GM18873 (cell line): ENCODE results near the gene ZNF385D.

Source experiments
- ATAC-seq: cut with Tn5 transposase; IDR thresholded peaks from one replicate; pipeline ENCODE4 v1.9.1; 2021; ENCODE audit warnings: mild to moderate bottlenecking, moderate library complexity, moderate number of reproducible peaks; ENCODE audit not compliant: unreplicated experiment, low FRiP score

ZNF385D gene

DNA sequence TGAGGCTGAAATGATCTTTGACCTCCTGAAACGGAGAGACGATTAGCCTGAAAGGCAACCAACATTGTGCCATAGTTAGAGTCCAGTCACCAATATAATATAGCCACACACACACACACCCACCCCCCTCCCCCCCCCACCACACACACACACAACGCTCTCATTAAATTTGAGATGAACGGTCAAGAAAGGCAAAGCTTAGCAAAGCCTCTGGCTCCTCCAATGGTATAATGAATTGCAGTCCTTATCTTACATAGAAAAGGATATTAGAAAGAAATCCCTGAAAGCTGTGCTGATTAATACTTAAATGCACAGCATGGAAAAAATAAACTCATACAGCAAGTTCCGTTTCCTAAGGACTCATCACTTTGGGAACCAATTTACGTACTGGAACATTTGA, 876 bp upstream of the ZNF385D start:
- no peak for ATAC-seq

DNA sequence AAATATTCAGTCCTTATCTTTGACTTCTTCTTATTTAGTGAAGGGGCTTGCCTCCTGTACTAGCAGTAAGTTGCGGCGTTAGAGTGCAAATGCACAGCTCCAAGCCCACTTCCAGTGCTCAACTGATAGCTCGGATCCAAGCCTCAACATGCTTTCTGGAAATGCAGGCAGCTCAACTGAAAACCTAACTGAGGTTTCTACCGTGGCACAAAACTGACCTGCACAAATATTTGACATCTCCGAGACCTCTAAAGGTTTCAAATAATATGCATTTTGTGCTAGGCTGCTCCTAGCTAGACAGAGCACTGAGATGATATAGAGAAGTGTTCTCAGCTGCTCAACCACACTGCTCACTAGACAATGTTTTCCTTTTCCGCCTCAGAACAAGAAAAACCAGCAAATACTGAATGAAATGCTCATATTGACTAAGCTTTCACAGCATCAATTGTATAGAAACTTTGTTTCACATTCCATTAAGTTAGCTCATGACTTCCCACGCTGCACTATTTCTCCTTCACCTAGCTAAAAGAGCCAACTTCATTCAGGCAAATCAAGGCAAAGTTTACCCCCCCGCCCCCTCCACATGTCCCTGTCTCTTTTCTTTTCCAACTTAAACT, 822 bp downstream of the ZNF385D start:
- no peak for ATAC-seq

DNA sequence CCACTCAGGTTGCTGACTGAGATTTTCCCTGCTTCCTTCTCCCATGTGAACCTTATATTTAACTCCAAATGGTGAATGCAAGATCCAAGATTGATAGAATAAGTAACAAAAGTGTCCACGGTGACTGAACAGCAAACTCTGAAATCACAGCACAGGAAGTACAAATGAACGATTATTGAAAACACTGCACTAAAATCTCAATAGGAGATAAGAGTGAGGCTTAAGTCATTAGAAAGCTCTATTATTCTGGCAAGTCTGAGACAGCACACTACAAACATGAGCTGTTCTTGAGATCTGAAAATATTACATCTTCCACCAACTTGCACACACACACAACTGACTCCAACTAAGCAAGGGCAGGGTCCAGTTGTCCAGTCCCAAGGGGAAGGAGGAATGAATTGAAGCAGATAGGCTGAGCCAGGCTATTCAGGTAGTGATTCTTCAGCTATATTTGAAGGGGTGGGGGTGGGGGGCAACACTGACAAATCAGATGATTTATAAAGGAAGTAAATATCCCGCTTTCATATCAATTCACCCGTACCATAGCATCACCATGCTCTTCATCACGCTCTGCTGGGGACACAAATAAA, 2.9 kb downstream of the ZNF385D start:
- ATAC-seq = no peak

DNA sequence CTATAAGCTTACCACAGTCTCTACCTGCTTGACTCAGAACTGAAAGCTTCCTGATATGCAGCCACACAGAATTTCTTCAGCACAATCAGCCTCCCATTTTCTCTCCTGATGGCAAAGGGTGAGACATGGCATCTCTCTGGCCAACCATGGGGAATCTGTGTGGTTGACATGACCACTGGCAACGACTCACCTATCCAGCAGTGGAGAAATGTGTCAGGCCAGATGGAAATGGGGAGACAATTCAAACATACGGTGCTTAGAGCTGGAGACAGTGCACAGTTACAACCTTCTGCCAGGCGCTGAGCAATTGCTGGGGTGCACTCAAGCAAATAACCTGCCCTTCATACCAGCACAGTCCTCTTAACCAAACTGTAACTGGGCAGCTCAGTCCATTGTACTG, 3.6 kb downstream of the ZNF385D start:
- ATAC-seq = no peak

DNA sequence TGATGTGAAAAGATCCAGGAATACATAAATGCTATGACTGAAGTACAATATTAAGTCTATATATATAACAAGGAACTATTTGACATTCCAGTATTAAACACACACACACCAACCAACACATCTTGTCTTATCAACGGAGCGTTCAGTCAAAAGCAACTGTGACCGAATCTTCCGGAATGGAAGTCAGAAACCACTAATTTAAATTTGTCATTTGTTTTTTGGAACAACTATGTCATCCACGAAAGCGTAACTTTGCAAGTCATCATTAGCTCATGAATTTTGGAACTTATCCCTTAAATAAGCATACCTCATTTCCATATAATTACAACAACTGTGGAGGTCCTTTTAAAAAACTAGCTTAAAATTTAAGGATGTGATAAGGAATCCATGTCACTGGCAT, 5.0 kb downstream of the ZNF385D start:
- ATAC-seq = no peak

DNA sequence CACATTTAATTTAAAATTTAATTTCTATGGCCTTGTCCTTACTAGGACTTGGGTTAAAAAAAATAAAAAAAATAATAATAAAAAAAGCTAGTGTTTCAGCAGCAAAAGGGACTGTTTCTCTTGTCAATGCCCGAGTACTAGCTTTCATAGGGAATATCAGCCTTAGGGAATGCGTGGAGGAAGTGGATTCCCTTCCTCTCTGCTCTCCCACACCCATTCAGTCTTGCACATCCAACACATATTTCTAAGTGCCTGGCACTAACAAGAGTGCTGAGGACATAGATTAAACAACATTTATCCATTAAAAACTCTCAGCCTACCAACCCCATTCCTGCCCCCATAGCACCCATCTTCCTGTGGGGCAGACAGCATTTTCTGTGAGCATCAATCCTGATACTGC, 6.2 kb downstream of the ZNF385D start:
- no peak for ATAC-seq

DNA sequence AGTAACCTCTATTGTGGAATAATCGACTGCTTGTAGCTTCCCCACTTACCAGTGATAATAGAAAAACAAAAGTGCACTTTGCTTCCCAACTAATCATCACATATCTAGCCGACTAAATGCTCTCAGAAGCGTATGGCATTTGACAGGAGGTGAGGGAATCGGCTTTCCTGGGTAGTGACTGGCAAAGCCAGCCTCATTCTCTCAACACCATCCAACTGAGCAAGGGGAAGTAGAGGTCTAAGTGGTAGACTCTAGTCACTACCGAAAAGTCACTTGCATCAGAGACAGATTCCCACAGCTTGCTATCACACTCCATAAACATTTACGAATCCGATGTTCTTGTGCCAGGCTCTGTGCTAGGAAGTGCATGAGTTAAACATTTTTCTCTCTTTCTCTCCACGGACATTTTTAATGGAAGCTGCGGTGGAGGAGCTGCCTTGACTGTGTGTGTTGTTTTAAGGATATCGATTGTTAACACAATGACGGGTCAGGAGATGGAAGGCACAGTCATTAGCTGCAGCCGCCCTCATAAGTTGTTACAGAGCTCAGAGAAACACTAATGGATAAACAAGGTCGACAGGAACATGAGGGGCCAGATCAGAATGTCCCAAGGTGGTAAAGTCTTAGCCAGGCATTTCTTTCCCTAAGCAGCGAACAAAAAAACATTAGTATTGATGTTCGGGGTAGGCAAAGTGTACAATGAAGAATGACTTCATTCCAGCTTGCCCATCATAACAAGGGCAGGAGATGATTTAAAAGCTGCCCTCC, 11.9 kb downstream of the ZNF385D start:
- no peak for ATAC-seq

DNA sequence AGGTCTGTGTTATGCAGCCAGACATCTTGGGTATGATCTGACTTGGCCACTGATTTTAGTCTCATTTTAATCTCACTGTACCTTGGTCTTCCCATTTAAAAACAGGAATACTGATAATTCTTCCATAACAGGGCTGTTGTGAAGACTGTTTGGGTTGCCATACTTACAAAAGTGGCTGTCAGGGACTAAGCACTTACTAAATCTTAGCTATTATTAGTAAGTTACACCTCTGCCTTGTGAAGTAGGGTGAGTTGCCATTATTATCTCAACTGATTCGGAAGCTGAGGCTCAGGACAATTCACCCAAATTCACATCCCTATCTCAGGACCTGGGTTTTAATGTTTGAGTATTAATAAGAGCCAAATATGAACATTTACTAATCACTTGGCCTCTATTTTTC, 12.7 kb downstream of the ZNF385D start:
- ATAC-seq = no peak

DNA sequence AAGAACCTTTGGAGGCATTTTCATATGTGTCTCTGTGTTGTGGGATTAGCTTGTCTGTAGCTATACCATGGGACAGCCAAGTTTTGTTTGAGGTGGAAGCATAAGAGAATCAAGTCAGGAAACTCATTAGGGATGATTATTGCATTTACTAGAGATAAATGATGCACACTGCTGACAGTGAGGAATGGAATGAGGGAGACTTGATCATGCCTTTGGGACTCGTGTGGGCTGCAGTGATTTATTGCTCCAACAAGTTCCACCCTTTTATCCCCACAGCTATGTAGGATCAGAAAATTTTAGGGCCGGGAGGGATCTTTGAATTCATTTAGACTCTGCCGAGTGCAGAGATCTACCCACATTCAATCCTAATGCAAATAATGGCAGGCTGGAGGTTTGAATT, 16.3 kb downstream of the ZNF385D start:
- ATAC-seq = no peak

DNA sequence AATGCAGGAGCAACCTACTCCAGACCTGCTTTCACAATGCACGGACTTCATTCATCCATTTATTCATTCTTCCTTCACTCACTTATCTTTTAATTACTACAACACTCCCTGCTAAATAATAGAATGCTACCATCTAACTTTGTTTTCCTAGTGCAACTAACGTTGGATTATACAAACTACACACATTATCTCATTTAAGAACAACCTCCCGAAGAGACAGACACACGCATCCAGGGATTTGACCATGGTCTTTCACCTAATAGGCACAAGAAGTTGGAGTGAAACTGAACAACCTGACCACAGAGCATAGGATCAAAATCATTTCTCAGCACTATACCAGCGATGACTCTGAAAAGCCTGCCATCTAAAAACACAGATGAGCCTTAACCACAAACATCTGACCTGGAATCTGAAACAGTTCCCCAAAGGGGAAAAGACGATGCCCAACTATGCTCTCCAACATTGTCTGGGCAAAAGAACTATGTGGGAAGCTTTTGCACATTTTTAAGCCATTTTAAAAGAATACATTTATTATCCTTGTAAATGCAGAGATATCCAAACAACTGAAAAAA, 21.0 kb downstream of the ZNF385D start:
- ATAC-seq = no peak

DNA sequence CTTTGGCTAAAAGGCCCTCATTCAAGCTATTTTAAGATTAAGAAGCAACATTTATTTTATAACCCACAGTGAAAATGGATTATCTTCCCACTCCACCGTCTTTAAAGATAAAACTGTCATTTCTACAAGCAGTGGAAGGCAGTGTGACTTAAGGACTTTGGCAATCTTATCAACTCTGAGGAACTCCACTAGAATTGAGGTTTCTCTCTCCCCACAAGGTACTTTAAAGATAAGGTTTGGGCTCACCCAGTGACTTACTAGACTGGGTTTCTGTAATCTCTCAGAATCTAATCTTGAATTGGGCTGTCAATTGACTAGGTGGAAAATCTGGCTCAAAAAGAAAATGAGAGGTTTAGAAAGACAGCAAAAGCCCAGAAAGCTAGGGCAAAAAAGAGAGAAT, 21.7 kb downstream of the ZNF385D start:
- no peak for ATAC-seq

DNA sequence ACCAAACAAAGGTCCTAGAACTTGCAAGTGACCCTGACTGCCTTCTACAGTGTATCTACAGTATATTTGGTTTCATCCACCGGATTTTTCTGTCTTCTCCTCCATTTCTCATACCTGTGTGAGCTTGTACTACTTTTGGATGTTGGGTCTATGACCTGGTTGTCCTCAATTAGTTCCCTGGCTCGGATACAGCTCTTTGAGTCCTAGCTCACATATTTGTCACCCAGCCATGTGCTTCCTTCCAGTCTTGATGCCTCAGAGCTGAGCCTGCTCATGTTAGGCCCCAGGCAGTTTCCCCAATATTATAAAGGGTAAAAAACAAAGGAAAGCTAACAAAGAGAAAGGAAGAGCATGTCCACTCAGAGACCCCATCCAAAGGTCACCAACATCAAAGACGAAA, 28.2 kb downstream of the ZNF385D start:
- no peak for ATAC-seq

DNA sequence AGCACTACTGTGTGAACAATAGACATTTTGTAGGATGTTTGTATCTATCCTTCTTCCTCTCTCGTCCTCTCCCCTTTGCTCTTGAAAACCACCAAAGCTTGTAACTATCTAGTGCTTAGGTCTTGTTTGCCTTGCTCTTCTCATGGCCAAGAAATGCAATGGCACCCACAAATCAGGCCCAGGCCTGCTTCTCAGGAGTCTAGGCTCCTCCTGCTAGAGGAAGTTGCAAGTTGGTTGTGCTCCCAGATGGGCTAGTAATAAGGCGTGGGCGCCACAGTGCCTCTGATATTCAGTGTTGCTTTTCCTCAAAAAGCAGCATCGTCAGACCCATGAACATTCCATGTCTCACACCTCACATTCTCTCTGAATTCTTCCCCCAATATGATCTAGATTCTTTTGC, 28.7 kb downstream of the ZNF385D start:
- no peak for ATAC-seq

DNA sequence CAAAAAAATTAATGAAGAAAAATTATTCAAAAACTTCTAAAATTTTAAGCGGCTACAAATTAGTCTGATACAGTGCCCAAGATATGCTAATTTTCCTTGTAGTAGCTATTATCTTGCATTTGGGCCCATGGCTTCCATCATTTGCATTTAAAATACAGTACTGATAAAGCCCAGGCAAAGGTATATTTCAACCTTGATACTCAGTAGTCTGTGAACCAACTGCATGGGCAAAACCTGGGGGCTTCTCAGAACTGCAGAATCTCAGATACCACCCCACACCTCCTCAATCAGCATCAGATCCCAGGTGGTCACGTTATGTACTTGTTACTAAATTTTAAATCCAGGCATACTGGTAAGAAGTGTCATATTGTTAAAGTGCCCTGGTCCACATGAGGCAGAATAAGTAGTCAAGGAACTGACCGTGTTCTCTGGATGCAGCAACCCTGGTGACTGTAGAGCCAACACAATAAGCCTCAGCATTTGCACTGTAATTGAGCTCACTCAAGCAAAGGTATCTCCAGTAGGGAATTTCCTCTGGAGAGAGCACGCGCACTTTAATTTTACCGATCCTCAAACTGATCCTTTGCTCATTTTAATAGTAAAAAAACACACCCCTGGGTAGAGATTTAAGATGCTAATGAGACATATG, 31.9 kb downstream of the ZNF385D start:
- no peak for ATAC-seq

DNA sequence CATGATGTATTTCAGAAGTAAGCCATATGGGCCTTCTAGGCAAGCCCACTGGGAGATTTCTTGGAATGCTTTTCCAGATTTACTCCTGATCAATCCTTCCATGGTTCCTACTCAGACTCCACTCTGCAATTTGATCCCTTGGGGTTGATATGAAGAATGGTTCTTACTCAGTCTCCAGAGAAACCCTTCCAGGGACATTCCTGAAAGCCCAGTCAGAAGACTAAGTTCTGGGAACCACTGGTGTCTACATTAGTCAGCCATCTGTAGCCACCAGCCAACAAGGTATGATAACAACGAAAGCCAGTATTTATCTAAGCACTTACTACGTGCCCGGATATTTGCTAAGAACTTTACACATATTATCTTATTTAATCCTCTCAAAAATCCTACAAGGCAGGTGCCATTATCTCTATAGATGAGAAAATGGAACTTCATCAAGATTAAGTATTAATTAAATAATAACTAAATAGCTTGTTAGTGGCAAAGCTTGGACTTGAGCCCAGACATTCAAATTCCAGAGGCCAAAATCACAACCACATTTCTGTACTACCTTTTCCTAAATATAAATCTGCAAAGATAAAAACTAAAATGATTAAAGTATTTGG, 32.7 kb downstream of the ZNF385D start:
- ATAC-seq = no peak

DNA sequence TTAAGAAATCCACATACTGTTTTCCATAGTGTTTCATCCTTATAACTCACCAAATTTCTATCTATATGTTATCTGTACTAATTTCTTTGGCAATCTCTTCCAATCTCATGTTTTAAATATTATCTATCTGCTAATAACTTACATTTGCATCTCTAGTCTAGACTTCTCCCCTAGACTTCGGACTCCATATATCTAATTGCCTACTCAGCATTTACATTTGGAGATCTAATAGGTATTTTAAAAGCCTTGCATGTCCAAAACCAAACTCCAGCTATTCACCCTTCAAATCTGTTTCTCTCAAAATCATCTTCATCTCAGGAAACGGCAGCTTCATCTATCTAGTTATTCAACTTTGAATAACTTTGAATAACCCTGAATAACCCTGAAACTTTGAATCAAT, 35.3 kb downstream of the ZNF385D start:
- ATAC-seq = no peak

DNA sequence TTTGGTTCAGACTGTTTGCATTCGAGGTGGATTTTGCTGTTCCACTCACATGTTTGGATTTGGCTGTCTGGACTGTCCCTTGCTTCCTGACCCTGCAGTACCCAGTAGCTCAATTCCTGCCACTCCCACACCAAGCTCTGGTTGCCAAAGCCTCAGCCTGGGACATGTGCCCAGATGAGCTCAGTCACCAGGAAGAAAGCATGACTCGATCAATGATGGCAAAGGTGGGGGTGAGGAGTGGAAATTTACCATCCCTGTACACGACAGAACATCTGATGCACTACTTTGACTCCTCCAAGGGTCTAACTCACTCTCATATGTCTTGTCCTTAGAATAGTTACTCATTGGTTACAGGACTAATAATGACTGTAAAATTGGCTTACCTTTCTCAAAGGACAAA, 45.2 kb downstream of the ZNF385D start:
- no peak for ATAC-seq

DNA sequence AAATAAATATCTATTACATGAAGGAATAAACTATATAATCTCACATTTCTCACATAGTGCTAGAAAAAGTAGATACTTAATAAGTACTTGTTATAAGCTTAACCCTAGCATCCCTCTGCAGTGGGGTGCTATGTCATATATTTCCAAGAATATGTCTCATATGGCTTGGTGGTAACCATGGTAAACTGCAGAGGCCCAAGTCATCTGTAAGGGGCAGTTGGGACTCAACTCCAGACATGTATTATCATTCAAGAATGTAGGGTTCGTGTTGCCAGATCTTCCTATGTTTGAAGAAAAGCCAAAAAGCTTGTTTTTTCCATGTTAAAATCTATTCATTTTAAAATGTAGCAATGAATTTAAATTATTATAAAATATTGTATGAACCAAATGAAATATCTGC, 46.2 kb downstream of the ZNF385D start:
- ATAC-seq = no peak

DNA sequence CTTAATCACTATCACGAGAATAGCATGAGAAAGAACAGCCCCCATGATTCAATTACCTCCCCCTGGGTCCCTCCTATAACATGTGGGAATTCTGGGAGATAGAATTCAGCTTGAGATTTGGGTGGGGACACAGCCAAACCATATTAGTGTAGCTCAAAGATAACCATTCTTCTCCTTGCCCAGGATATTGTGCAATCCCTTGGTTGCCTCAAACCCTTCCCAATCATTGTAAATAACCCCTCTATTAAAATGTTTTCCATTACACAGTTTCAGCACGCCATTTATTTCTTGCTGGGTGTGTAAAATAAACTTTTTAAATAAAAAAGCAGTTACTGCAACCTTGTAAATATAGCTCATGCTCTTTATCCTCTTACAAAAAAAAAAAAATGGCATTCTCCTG, 47.7 kb downstream of the ZNF385D start:
- ATAC-seq = no peak

DNA sequence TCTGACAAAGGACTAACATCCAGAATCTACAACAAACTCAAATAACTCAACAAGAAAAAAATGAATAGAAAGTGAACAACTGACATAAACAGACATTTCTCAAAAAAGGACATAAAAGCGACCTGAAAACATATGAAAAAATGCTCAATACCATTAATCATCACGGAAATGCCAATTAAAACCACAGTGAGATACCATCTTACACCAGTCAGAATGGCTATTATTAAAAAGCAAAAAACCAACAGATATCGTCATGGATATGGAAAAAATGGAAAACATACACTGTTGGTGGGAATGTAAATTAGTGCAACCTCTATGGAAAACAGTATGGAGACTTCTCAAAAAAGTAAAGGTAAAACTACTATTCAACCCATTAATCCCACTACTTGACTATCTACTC, 53.3 kb downstream of the ZNF385D start:
- no peak for ATAC-seq

DNA sequence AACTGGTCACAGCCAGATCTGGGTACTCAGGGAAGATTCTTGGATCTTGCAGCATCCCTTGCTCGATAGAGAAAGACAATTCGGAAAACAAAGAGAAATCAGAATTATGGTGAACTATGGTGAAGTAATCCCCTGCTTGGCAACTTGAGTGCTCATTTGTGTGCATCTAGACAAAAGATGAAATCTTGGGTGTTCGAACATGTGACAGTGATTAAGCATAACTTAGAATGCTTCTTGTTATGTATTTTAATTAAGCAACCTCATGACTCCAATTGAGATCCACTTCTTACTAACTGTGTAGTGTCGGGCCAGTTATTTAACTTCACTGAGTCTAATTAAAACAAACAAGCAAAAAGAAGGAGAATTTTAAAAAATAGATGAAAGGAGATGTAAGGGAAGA, 56.5 kb downstream of the ZNF385D start:
- no peak for ATAC-seq
